GM12878 (cell line): Measurements from ENCODE around the gene SLC22A23. TPM values are rescaled to one million over a fixed set of nuclear protein-coding genes. Genes with fewer than 3 reads are reported as not detected.
A peak's percentile ranks its signal among the peaks of the same experiment; 100 is the strongest.

ENCODE experiments used
- ATAC-seq: fragments of 200-7000 bp; cut with Tn5 transposase; 3 replicates; pipeline ENCODE4 v1.9.1; 2020; ENCODE audit warnings: mild to moderate bottlenecking, moderate library complexity
- BruUV-seq: library from RNA; stranded (reverse); fragments of 400-500 nt; replicated peaks from 2 replicates; lab custom pipeline; 2021; lab: Mats Ljungman, UMichigan
- CTCF ChIA-PET: fragments of 300-600 bp; sonication (Branson Sonifier 250); formaldehyde crosslinking; extraction: SDS; loops from one replicate; lab custom pipeline; 2021; ENCODE audit warnings: inconsistent platforms; lab: Yijun Ruan, JAX
- POLR2A ChIA-PET: fragments of 350-600 bp; formaldehyde crosslinking; extraction: SDS; loops from one replicate; lab custom pipeline; 2021; ENCODE audit warnings: inconsistent platforms; lab: Charles Lee
- RAD21 ChIA-PET: fragments of 300-600 bp; sonication (Branson Sonifier 250); formaldehyde crosslinking; loops from one replicate; lab custom pipeline; 2023; ENCODE audit warnings: antibody characterized with exemption; ENCODE audit not compliant: unreplicated experiment; lab: Charles Lee
- SMC1A ChIA-PET: fragments of 300-600 bp; sonication (Branson Sonifier 250); formaldehyde crosslinking; loops from one replicate; lab custom pipeline; 2023; ENCODE audit not compliant: unreplicated experiment, uncharacterized antibody; lab: Charles Lee
- DNase-seq: peaks from one replicate; pipeline ENCODE4 v3.0.0-alpha.2; 2011; ENCODE audit warnings: low read depth, low spot score
- FAIRE-seq: peaks from 3 replicates; lab custom pipeline; 2011; peaks lifted over from hg19 to GRCh38; lab: Jason Lieb, UNC
- H2AFZ ChIP-seq: 2 replicates; pipeline ENCODE4 v1.6.0; 2011; ENCODE audit warnings: low read depth, low read length, control low read depth; ENCODE audit not compliant: control insufficient read depth
- H3K27ac ChIP-seq: 2 replicates; pipeline ENCODE4 v1.5.1; 2011; ENCODE audit warnings: control low read depth; ENCODE audit not compliant: control insufficient read depth, insufficient read depth
- H3K27me3 ChIP-seq, 2 experiments: replicated peaks in 1 of 2; 2 replicates each; pipeline versions ENCODE4 v1.6.0 to v1.6.1; 2011; ENCODE audit warnings: low read length in 1 of 2; ENCODE audit not compliant: control insufficient read depth in 2 of 2, insufficient read depth in 2 of 2
- H3K36me3 ChIP-seq, 2 experiments: 2 replicates each; pipeline ENCODE4 v1.5.1; 2011; ENCODE audit warnings: low read length in 1 of 2; ENCODE audit not compliant: control insufficient read depth in 2 of 2, insufficient read depth in 2 of 2
- H3K4me1 ChIP-seq: 2 replicates; pipeline ENCODE4 v1.6.1; 2011; ENCODE audit warnings: mild to moderate bottlenecking, low read length, moderate library complexity, mixed read lengths; ENCODE audit not compliant: control insufficient read depth, insufficient read depth
- H3K4me2 ChIP-seq: 2 replicates; pipeline ENCODE4 v1.6.0; 2011; ENCODE audit warnings: control low read depth; ENCODE audit not compliant: control insufficient read depth, insufficient read depth
- H3K4me3 ChIP-seq: fragments of 200-600 bp; sonication (generic); 2 replicates; pipeline ENCODE4 v1.5.1; 2016
- H3K79me2 ChIP-seq: 2 replicates; pipeline ENCODE4 v1.6.0; 2011; ENCODE audit warnings: low read length; ENCODE audit not compliant: control insufficient read depth, insufficient read depth
- H3K9ac ChIP-seq: 2 replicates; pipeline ENCODE4 v1.8.0; 2011; ENCODE audit warnings: low read length, control low read depth, mixed read lengths; ENCODE audit not compliant: control insufficient read depth, insufficient read depth
- H3K9me3 ChIP-seq: replicated peaks from 3 replicates; pipeline ENCODE4 v1.5.1; 2011; ENCODE audit warnings: mild to moderate bottlenecking, low read length; ENCODE audit not compliant: control insufficient read depth, insufficient read depth
- H4K20me1 ChIP-seq: 2 replicates; pipeline ENCODE4 v1.6.0; 2011; ENCODE audit not compliant: control insufficient read depth, insufficient read depth
- CBX3 ChIP-seq: fragments of 200-600 bp; sonication (generic); IDR thresholded peaks from 2 replicates; pipeline ENCODE4 v1.6.1; 2016; ENCODE audit warnings: low read depth, borderline replicate concordance
- CHD4 ChIP-seq: fragments of 200-600 bp; sonication (generic); IDR thresholded peaks from 2 replicates; pipeline ENCODE4 v1.6.1; 2016; ENCODE audit warnings: mild to moderate bottlenecking
- ETV6 ChIP-seq, 2 experiments: fragments of 450-650 bp in 1 of 2; IDR thresholded peaks in 1 of 2; conservative IDR thresholded peaks in 1 of 2; 2 replicates each; pipeline ENCODE4 v1.6.1; 2014; ENCODE audit warnings: antibody characterized with exemption in 1 of 2, borderline replicate concordance in 1 of 2, low read depth in 1 of 2, mild to moderate bottlenecking in 1 of 2, moderate library complexity in 1 of 2
- FOXM1 ChIP-seq: IDR thresholded peaks from 2 replicates; pipeline ENCODE4 v1.6.1; 2012; ENCODE audit warnings: low read depth, mild to moderate bottlenecking, inconsistent platforms, low read length, moderate library complexity
- IKZF2 ChIP-seq, 2 experiments: fragments of 450-650 bp; IDR thresholded peaks; 2 replicates each; pipeline ENCODE4 v1.6.1; 2017; ENCODE audit warnings: mild to moderate bottlenecking in 2 of 2, moderate library complexity in 2 of 2
- JUNB ChIP-seq: IDR thresholded peaks from 2 replicates; pipeline ENCODE4 v1.6.1; 2016; ENCODE audit warnings: antibody characterized with exemption, mild to moderate bottlenecking
- POLR2A ChIP-seq: IDR thresholded peaks from 2 replicates; pipeline ENCODE4 v1.6.1; 2011; ENCODE audit warnings: low read depth, mild to moderate bottlenecking, low read length
- ZBED1 ChIP-seq: IDR thresholded peaks from 2 replicates; pipeline ENCODE4 v1.6.1; 2016; ENCODE audit warnings: borderline replicate concordance
- ZSCAN29 ChIP-seq: fragments of 450-650 bp; IDR thresholded peaks from 2 replicates; pipeline ENCODE4 v1.6.1; 2017; ENCODE audit warnings: mild to moderate bottlenecking, moderate library complexity
- WGBS: methylation state at CpG from one replicate; pipeline ENCODE4 v1.1.6; 2016; ENCODE audit warnings: low lambda C conversion rate; ENCODE audit not compliant: insufficient replicate concordance, insufficient coverage; ENCODE audit errors: missing lambda C conversion rate; 5-methylcytosine and 5-hydroxymethylcytosine counted together
- in situ Hi-C: fragments of 300-500 bp; cut with MboI; formaldehyde crosslinking; loops from 9 replicates; pipeline ENCODE4 v1.14.3; 2018; ENCODE audit warnings: mixed read lengths
- intact Hi-C: fragments of 100-400 bp; cut with micrococcal nuclease; formaldehyde crosslinking; loops from one replicate; pipeline ENCODE4 v1.14.2; 2022; ENCODE audit not compliant: unreplicated experiment
- polyA plus RNA-seq, 11 experiments: library from polyadenylated mRNA; depleted of rRNA in 4 of 11; unstranded in 6 of 11; stranded (reverse) in 5 of 11; fragments of >200 nt; fragmentation: Nextera tagmentation in 4 of 11; fragmentation: Illumina TruSeq in 1 of 11; extraction: Ambion mirVana in 4 of 11; extraction: Trizol in 1 of 11; gene quantifications; 1 replicate in 1 of 11; 2 replicates in 10 of 11; pipeline versions ENCODE4 v1.2.1 to v1.2.3, GENCODE V29; 2011 to 2016; ENCODE audit warnings: inconsistent platforms in 2 of 11, missing spikeins in 2 of 11, low read depth in 1 of 11
- total RNA-seq, 4 experiments: library from RNA; depleted of rRNA in 3 of 4; stranded (reverse); fragments of >200 nt in 3 of 4; fragmentation: Illumina TruSeq in 1 of 4; extraction: Trizol in 1 of 4; gene quantifications; 2 replicates each; pipeline versions ENCODE4 v1.2.1 to v1.2.3, GENCODE V29; 2013 to 2021
- TF ChIP-seq, protein P1 (sequence below): fragments of 450-650 bp; IDR thresholded peaks from 2 replicates; pipeline ENCODE4 v1.6.1; 2016; ENCODE audit warnings: mild to moderate bottlenecking

The SLC22A23 gene
- total and polyA plus RNA-seq, 10 of the 15 experiments (the other 5 are each of a cell fraction or from before 2014, with no cell fraction given): 0.20 to 2.4 (median 0.74) TPM

DNA sequence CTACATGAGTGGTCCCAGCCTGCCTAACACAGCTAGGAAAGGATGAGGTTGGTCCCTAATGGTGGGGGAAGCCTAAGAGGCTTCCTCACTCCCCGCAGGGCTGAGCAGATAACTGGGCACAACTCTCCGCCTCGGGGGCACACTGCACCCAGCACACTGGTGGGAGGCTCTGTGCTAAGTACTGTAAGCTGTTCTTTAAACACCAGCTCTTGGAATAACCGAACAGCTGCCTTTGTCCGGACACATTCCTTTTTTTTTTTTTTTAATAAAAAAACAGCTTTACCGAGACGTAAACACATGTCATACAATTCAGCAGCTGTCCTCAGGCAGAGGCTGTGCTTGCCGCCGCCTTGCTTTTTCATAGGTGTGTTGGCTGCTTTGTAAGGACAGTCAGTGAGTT, 191.2 kb downstream of the SLC22A23 start:
- BruUV-seq: no TSS peak
- ChIA-PET POLR2A (interaction anchor here (0.6 to 0.7 kb wide), 2 partner anchors 149 to 478 kb away, joined by 3 read pairs; no protein-coding TSS in a partner anchor), RAD21 (interaction anchor here (0.7 to 1.2 kb wide), 2 partner anchors 11 to 24 kb away, joined by 3 read pairs; no protein-coding TSS in a partner anchor), CTCF (no interaction called here), SMC1A (interaction anchor here (0.9 kb wide), 1 partner anchor 351 kb away, joined by 3 read pairs; no protein-coding TSS in a partner anchor)
- no peak for FAIRE-seq
- Histone ChIP-seq H3K79me2 (peaks cover 33% of the 10 kb centered on the region), H3K27ac (no peak overlapping the region), H3K9ac (no peak overlapping the region), H3K4me2 (no peak overlapping the region), H3K36me3 (peaks cover 17 to 27% of the 10 kb centered on the region in 2 experiments), H3K4me3 (no peak overlapping the region), H3K27me3 (no peaks in the 10 kb centered on the region), H3K9me3 (no peaks in the 10 kb centered on the region), H2AFZ (no peak overlapping the region), H3K4me1 (no peaks in the 10 kb centered on the region), H4K20me1 (no peaks in the 10 kb centered on the region)
- 87% methylated on average over 9 of the region's 9 CpGs for WGBS
- in situ Hi-C loops: no loop called here
- TF ChIP-seq ETV6 (conservative IDR thresholded peaks at IDR 0.05 in 1 of 2, IDR thresholded peaks at IDR 0.05 in 1 of 2; ENCODE audit: borderline replicate concordance in 1 of 2, low read depth in 1 of 2) (no peak), FOXM1 (no peak)
- TF ChIP-seq, protein P1, sequence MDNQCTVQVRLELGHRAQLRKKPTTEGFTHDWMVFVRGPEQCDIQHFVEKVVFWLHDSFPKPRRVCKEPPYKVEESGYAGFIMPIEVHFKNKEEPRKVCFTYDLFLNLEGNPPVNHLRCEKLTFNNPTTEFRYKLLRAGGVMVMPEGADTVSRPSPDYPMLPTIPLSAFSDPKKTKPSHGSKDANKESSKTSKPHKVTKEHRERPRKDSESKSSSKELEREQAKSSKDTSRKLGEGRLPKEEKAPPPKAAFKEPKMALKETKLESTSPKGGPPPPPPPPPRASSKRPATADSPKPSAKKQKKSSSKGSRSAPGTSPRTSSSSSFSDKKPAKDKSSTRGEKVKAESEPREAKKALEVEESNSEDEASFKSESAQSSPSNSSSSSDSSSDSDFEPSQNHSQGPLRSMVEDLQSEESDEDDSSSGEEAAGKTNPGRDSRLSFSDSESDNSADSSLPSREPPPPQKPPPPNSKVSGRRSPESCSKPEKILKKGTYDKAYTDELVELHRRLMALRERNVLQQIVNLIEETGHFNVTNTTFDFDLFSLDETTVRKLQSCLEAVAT: no peak
- no peak for ATAC-seq
- no peak for DNase-seq
- intact Hi-C loops: no loop called here

DNA sequence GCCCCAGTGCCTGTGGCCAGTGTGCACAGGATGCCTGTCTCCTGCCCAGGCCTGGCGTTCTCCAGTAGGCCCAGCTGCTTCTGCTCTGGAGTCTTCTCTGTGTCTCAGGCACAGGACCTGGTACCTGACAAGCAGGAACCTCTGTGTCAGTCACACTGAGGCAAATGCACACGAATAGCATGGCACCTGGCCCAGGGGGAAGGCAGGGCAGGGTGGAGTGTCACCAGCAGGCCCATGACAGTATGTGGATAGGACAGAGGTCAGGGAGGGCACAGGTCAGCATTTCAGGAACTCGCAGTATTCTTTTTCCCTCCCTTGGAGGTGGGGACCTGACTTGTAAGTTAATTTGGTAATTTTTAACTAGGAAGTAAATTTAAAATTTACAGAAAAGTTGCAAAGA, 192.5 kb downstream of the SLC22A23 start:
- DNase-seq (no peak), ATAC-seq (no peak), FAIRE-seq (no peak)
- Histone ChIP-seq H3K9me3 (no peaks in the 10 kb centered on the region; the same call in 2 of the 3 replicates), H3K4me1 (no peaks in the 10 kb centered on the region), H3K27ac (no peak overlapping the region), H3K4me3 (no peak overlapping the region), H3K4me2 (no peak overlapping the region), H4K20me1 (no peaks in the 10 kb centered on the region), H2AFZ (no peak overlapping the region), H3K27me3 (no peaks in the 10 kb centered on the region), H3K36me3 (peaks cover 15 to 20% of the 10 kb centered on the region in 2 experiments), H3K9ac (no peak overlapping the region), H3K79me2 (peaks cover 45% of the 10 kb centered on the region)
- in situ Hi-C loops (no loop called here), intact Hi-C loops (no loop called here)
- ChIA-PET RAD21 (no interaction called here), POLR2A (no interaction called here), CTCF (no interaction called here), SMC1A (no interaction called here)
- BruUV-seq: no TSS peak
- WGBS: 98% methylated on average over 3 of the region's 3 CpGs
- TF ChIP-seq CHD4: no peak
- TF ChIP-seq ZSCAN29: no peak
- TF ChIP-seq JUNB: no peak
- no peak for TF ChIP-seq IKZF2 (IDR thresholded peaks at IDR 0.05)
- no peak for TF ChIP-seq CBX3
- 0 out of 2 replicates have a peak, but pooled peaks have one; percentile 15 for TF ChIP-seq POLR2A
- TF ChIP-seq ZBED1: no peak
